NCI-H446 (cell line): ENCODE data around the gene CCDC152.

Experiments used
- DNase-seq, 2 experiments: peaks; one replicate each; lab custom pipeline; 2025; lab: John Stamatoyannopoulos, UW

Gene CCDC152

DNA sequence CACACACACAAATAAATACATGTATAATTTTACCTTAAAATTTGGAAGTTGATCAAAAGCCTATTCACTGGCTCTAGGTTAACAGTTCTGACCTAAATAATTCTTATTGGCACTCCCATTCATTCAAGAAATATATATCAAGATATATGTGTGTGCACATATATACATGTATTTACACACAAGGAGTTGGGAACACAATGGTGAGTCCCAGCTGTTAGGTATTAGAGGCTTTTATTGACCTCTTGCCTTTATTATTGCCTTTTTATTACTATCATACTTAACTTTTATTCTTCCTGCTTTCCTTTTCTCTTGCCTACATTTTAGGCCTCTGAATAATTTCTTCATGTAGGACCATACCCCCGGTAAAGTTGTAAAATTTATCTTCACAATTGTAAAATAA is 25.0 kb downstream of the CCDC152 start:
- DNase-seq, result no peak

DNA sequence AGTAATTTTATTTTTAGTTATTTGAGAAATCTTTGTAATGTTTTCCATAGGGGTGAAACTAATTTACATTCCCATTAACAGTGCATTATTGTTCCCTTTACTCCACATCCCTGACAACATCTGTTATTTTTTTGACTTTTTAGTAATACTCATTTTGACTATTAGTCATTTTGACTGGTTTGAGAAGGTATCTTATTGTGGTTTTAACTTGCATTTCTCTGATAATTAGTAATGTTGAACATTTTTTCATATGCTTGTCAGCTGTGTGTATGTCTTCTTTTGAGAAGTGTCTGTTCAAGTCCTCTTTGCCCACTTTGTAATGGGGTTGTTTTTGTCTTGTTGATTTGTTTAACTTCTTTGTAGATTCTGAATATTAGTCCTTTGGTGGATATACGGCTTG is 27.5 kb downstream of the CCDC152 start:
- DNase-seq, result no peak

DNA sequence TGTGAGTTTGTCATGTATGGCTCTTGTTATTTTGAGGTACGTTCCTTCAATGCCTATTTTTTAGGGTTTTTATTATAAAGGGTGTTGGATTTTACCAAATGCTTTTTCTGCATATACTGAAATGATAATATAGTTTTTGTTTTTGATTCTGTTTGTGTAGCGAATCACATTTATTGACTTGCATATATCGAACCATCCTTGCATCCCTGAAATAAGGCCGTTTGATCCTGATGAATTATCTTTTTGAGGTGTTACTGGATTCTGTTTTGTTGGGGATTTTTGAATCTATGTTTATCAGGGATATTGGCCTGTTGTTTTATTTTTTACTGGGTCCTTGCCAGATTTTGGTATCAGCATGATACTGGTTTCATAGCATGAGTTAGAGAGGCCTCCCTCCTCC is 29.1 kb downstream of the CCDC152 start:
- DNase-seq, result no peak

DNA sequence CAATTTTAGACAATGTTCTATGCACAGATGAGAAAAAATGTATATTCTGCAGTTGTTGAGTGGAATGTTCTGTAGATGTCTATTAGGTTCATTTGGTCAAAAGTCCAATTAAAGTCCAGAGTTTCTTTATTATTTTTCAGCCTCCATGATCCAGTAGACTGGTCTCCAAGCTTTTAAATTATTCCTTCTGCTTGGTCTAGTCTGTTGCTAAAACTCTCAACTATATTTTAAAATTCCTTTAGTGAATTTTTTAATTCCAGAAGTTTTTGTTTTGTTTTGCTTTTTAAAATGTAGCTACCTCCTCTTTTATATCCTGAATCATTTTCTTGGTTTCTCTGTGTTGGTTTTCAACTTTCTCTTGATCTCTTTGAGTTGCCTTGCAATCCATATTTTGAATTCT is 30.5 kb downstream of the CCDC152 start:
- no peak for DNase-seq

DNA sequence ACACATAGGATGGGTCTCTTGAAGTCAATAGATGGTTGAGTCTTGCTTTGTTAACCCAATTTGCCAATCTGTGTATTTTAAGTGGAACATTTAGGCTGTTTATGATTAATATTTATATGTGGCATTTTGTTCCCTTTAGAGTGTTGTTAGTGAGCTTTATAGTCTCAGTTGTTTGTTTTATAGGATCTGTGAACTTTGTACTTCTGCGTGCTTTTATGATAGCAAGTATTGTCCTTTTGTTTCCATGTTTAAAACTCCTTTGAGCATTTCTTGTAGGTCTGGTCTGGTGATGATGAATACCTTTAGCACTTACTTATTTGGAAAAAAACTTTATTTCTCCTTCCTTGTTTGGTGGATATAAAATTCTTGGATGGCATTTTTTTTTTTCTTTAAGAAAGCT is 31.2 kb downstream of the CCDC152 start:
- DNase-seq, result no peak

DNA sequence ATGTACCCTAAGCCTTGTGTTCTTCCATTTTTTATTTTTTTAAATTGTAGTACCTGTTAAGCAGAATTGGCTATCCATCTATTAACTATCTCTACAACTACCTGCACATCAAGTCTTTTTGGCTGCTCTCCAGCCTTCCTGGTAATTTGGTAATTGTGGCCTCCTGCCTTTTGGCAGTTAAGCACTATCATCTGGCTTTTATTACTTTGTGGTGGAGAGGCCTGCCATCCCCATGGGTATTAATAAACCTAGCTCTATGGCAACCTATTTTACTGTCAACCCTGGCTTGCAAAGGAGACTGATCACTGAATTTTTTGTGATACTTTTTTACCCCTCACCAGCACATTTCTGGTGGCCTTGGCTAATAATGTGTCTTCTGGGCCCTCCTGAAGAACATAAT is 34.5 kb downstream of the CCDC152 start:
- DNase-seq, result peak in 1 of 2 experiments; percentile 15

DNA sequence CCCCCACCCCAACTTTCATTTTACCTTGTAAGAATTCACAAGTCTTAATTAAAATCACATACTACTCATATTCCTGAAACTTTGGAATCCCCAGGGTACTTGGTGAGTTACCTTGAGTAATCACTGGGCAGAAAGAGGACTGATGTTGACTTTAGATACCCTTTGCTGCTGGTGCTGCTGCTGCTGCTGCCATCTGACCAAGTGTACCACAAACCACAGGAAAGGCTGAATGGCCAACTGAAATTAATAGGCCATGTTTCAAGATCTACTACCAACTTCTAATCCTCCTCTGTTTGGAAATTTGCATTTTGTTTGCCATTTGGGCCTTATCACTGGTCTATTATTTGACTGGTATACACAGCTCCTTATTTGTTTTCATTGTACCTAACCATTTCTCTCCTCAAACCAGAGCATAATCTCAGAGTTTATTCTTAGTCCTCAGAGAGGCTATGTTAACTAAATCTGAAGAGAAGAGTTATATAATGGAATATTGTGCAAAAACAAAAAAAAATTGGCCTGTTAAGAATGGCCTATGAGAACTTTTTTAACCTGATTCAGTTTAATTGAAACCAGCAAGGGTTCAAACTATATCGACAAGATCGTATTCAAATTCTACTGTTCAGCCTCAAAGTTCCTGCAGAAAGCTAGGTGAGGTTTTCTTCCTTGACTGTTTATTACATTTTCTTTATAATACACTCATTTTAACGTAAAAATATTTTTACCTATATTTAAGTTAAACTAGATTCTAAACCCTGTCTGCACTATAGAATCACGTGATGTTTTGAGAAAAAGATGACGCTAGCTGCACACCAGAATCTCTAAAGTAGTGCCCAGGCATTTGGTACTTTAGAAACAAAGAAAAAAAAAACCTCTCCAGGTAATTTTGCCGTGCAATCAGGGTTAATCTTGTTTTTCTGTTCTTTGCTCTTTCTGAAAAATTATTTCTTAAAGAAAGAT is 41.9 kb downstream of the CCDC152 start:
- DNase-seq, result no peak

DNA sequence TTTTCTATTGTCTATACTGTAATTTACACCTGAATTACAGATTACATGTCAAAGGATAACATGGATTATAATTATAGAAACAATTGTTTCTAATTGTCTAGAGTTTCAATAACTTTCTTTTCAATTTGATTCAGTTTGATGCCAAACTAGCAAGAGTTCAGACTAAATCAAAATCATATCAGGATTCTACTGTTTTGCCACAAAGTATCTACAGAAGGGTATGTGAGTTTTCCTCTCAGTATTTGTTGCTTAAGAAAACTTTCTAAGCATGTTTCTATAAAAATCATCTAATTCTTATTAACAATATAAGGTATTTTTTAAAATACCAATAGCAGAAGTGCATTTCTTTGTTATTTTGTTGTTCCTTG is 42.6 kb downstream of the CCDC152 start:
- no peak for DNase-seq

DNA sequence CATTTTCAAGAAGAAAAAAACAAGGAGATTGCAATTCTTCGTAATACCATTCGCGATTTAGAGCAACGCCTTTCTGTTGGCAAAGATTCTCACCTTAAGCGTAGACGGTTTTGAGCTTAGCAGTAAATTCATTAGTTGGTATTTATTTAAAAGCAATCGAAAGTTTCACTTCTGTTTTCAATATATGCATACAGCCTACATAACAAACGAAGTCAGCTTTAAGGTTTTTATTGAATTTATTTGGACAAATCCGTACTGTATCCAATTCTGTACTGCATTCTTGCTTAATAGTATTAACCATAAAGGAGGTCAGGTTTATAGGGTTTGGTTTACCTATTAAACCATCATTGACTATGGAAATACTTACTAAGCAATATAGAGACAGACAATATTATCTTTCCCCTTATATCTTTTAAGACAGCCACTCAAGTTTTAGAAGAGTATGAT is 43.1 kb downstream of the CCDC152 start:
- DNase-seq, result no peak

DNA sequence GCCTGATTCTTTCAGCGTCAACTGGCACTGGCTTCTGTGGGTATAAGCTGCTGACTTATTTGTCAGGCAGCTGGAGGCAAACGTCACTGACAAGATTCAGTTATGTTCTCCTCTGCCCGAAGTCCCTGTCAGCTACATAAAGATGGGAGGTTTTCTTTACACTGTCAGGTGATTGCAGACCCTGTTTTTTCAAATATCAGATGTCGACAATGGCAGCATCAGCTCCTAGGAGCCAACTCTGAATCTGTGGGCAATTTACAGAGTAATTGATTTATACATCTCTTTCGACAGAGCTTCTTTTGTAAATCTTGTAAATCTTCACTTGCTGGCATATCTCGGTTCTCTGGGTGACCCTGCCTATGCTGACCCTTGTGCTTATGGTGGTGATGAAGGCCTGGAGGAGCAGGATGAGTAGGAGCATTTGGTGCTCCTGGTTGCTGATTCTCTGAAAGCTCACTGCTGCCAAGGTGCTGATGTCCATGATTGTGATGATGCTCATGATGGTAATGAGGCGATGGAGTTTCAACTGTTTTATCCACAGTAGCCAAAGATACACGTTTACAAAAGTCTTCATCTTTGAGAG is 44.2 kb downstream of the CCDC152 start:
- no peak for DNase-seq

DNA sequence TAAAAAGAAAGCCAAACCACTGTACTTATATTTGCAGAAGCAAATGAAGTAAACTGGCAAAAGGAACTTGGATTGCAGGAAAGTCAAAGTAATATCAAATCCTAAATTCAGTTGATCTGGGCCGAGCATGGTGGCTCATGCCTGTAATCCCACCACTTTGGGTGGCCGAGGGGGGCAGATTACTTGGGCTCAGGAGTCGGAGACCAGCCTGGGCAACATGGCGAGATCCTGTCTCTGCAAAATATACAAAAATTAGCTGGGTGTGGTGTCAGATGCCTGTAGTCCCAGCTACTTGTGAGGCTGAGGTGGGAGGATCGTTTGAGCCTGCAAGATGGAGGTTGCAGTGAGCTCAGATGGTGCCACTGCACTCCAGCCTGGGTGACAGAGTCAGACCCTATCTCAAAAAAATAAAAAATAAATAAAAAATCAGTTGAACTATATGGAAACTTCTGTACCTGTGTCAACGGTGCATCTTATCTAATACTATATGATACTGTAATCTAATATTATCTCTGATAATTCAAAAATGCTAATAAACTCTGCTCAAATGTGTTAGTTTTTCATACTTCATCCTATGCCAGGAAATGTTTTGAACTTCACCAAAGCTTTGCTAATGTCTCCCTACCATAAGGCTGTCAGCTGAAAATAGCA is 45.0 kb downstream of the CCDC152 start:
- no peak for DNase-seq

DNA sequence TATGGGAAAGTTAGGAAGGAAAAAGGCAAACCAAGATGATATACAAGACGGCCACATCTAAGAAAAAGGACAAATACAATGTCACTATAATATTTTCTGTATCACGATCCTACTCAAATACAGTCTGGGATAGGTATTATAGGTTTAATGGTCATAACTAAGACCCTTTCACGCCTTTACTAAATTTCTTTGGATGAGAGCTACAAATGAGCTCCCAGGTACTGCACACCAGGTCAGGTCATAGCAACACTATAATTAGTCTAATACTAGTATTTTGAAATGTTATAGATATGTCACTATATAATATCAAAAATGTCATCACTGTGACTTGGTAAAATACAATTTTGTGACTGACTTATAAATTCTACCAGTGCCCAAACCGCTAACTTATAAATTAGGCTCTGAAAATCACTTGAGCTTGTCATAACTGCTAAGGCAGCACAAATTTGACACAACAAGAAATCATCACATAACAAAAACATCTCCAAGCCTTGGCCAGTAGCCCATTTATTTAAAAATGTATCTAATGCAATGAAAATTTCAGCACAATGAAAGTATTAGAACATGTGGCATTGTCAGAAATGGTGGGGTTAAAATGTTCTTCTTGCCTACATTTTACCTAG is 48.2 kb downstream of the CCDC152 start:
- DNase-seq, result no peak

DNA sequence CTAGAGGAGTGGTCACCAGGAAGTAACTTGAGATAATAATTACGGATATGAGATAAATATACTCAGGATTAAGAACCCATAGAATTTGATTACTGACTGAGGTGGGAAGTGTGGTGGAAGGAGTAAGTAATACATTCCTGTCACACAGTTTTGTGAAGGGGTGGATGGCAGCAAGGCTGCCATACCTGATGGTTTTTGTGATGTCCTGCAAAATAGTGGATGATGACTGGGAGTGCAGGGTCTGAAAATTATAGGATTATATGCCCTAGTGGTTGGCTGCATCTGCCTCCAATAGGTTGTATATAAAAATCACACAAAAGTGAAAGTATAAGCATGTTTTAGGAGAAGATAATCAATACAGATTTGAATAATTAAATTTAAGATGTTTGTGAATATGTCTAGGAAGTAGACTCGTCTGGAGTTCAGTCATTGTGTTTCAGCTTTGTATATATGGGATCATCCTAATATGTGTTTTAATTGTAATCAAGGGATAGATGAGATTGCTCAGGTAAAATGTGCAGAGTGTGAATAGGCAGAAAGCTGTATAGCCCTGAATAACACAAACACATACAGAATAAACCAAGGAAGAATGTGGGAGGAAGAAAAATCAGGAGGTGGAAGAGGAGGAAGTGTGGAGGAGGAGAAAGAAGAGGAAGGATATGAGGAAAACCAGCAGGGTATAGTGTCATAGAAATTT is 49.5 kb downstream of the CCDC152 start:
- no peak for DNase-seq

DNA sequence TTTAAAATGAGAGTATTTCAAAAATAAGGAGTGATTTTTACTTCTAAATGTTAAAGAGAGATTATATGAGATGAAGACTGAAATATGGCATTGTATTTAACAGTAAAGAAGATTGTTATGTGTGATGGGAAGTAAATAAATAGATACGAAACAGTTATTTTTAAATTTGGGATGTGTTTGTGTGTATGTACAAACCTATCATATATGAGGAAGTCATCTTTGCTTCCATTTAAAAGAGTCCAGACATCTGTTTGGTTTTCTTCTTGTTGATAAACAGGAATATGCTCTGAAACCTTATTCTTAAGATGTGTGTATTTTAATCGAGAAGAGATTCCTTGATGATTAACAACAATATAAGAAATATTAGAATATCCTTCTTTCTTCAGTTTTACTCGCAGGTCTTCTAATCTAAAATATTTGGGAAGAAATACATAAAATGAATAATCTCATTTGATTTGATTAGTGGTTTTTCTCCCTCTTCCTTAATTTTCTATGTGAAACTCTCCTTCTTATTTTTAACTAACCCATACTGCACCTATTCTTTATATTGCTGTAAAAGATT is 50.2 kb downstream of the CCDC152 start:
- DNase-seq, result no peak

DNA sequence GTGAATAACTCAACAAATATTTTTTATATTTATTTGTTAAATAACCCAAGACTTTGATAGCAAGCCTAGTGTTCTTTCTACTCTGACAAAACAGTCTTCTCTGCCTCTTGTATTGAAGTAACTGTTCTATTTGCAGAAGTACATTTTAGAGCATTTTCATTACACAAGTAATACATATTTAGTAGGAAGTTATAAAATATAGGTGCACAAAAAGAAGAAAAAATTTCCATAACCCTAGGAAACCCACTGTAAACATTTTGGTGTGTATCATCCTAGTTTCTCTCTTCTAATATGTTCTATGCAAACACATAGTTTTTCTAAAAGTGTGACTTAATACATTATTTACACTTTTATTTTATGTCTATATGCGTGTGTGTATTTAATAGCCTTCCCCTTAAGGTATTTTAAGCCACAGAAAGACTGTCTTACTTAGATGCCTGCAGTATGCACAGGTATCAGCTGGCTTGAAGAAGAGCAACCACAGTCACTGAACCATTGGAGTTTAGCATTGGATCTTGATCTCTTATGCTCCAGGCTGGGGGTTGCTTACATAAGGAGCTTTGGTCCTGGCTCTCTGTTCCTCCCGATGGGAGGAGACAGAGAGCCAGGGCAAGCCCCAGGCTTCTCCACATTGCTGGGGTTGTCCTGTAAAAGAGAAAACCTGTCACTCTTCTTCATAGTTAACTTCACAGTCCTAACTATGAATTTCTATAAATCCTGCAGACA is 51.3 kb downstream of the CCDC152 start:
- DNase-seq, result no peak

DNA sequence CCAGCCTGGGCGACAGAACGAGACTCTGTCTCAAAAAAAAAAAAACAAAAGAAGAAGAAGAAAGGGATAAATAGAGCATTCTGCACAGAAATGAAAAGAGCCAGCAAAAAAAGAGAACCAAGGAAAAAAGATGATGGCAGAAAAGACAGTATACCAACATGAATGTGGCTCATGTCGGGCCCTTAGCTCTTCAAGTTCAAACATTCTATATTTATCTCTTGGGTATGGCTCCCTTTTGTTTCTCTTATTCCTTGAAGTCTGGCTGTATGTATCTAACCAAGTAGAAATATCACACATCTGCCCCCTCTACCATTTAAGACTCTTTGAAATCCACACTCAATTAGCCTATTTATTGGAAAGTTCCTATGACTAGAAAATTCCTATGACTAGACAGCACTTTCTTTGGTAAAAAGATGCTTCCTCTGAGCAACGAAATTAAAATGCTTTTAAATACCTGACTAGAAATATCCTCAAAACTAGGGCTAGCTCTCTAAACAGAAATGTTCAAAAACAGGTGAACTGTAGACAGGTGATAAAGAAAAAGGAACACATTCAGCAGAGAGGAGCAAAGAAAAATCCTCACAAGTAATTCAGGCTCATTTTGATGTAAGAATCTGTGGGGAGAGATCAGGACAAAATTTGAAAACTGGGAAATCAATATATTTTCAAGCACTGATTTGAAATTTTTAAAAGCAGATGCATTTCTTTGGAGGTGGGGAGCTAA is 52.4 kb downstream of the CCDC152 start:
- DNase-seq, result no peak

DNA sequence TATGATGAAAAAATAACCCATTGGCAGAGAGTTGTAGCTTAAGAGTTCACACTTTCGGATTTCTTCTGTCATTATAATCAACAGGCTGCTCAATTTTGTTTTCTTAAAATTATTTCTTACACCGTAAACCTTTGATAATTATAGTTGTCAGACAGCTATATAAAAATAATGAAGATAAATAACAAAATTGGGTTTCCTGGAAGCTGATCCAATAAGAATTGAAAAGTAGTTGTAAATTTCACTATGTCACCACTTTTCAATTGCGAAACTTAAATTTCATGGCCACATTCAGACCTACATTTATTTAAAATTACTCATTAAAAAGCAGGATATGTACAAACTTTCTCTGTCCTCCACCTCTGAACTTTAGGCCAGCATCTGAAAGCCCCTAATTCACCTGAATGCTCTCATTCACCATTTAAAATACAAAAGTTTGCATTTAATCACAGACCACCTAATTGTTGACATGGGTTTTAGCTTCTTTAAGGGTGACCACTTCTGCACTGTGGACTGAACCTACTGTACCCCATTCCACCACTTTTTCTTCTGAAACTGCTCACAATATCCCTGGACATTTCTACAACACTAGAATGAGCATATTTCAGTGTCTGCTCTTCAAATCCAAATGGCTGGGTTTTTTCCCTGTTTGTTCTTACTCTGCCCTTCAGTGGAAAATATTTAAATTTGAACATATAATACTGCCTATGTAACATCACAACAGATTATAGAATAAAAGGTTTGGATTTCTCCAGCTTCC is 54.4 kb downstream of the CCDC152 start:
- DNase-seq, result no peak

DNA sequence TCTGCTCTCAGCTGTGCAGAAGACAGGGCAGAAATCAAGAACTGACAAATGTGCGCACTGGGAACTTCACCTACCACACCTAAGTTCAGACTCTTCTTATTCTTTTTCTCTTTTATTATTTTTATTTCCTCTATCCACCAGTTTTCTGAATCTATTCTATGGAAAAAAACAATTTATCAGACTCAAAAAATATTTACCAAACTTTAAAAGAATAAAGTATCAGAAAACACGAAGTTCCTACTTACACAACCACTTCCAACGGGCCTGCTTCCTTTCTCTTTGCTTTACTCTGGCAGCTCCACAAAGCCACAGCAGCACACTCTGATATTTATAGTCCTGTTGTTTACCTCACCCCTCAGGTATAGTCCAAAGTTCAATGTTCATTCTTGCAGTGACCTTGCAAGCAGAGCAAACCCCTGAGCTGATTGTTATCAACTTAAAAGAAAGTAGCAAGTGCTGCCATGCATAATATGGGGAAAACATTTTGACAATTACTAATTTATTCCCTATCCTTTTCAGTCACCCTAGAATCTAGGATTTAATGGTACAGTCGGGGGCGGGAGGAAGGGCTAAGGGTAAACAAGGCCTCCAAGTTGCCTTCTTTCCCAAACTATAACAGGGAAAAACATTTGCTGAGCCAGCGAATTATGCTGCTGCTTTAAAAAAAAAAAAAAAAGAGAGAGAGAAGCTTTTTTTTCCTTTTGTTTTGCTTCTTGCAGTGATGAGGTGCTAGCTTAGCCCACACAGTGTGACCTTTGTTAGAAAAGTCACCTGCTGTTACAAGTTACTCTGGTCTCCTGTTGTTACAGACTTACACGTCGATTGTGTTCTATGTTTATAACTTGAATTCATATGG is 55.2 kb downstream of the CCDC152 start, which contains the start of gene SELENOP:
Gene SELENOP, minus strand, starts transcription at position 302 of the 856 bp plus-strand sequence. CDS start 3,539 bp downstream, outside the sequence.
- no peak for DNase-seq
